Measurements from ENCODE around the gene CARD14.

DNA sequence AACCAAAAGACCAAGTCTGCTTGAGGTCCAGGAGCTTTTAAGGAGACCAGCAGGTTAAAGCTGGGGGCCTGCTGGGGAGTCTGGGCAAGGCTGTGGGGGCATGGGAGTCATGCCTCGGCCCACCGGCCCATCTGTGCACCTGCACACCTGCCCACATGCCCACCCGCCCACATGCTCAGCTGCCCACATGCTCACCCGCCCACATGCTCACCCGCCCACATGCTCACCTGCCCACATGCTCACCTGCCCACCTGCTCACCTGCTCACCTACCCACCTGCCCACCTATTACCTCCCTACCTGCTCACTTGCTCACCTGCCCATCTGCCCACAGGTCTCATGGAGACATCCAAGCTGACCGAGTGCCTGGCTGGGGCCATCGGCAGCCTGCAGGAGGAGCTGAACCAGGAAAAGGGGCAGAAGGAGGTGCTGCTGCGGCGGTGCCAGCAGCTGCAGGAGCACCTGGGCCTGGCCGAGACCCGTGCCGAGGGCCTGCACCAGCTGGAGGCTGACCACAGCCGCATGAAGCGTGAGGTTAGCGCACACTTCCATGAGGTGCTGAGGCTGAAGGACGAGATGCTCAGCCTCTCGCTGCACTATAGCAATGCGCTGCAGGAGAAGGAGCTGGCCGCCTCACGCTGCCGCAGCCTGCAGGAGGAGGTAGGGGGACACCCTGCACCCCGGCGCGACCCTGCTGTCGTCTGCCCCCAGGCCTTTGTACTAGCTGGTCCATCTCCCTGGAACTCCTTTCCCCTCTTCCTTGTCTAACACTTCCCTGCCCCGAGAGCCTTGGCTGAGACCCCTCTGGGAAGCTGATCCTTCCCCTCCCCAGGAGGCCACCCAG is 14.0 kb downstream of the CARD14 start:
- TF ChIP-seq TAF1 (IDR thresholded peaks at IDR 0.05; ENCODE audit: borderline replicate concordance, low read depth, low read length) (no peak), POLR2A (IDR thresholded peaks at IDR 0.05; ENCODE audit: low read depth, low read length) (no peak), POLR2AphosphoS5 (IDR thresholded peaks at IDR 0.05; ENCODE audit: low read depth, low read length) (no peak)
